H1 (cell line): ENCODE results near the gene CFAP65. TPM values are rescaled to one million over a fixed set of nuclear protein-coding genes. Genes with fewer than 3 reads are reported as not detected.
A peak's percentile ranks its signal among the peaks of the same experiment; 100 is the strongest.

Source experiments
- CTCF ChIA-PET: fragments of 300-600 bp; sonication (Branson Sonifier 250); formaldehyde crosslinking; loops from one replicate; lab custom pipeline; 2021; ENCODE audit not compliant: partially characterized antibody; lab: Charles Lee
- POLR2A ChIA-PET: fragments of 300-600 bp; sonication (Branson Sonifier 250); formaldehyde crosslinking; loops from one replicate; lab custom pipeline; 2021; ENCODE audit warnings: inconsistent platforms; ENCODE audit not compliant: partially characterized antibody; lab: Charles Lee
- DNase-seq, 2 experiments: peaks; one replicate each; pipeline versions ENCODE4 v3.0.0 to v3.0.0-alpha.2; 2010 to 2022; ENCODE audit warnings: low spot score in 2 of 2, low read depth in 1 of 2, mixed read lengths in 1 of 2
- FAIRE-seq: peaks from 2 replicates; lab custom pipeline; 2011; peaks lifted over from hg19 to GRCh38; lab: Jason Lieb, UNC
- H2AFZ ChIP-seq: 2 replicates; pipeline ENCODE4 v1.8.1; 2012; ENCODE audit warnings: low read length, inconsistent platforms
- H2AK5ac ChIP-seq: 2 replicates; pipeline ENCODE4 v1.6.1; 2013; ENCODE audit warnings: low read depth, low read length
- H2BK120ac ChIP-seq: replicated peaks from 2 replicates; pipeline ENCODE3; 2013; ENCODE audit warnings: low read depth, low read length, inconsistent platforms
- H2BK12ac ChIP-seq: 2 replicates; pipeline ENCODE4 v1.6.1; 2013; ENCODE audit warnings: low read depth, low read length
- H2BK15ac ChIP-seq: 2 replicates; pipeline ENCODE4 v1.6.1; 2013; ENCODE audit warnings: low read length
- H2BK20ac ChIP-seq: 2 replicates; pipeline ENCODE4 v1.6.1; 2013; ENCODE audit warnings: low read length
- H2BK5ac ChIP-seq: 2 replicates; pipeline ENCODE4 v1.6.1; 2013; ENCODE audit warnings: low read depth, low read length
- H3K14ac ChIP-seq: 2 replicates; pipeline ENCODE4 v1.6.1; 2013; ENCODE audit warnings: inconsistent platforms; ENCODE audit not compliant: insufficient read length
- H3K18ac ChIP-seq: 2 replicates; pipeline ENCODE4 v1.6.1; 2013; ENCODE audit warnings: low read length; ENCODE audit errors: extremely low read depth
- H3K23ac ChIP-seq: 2 replicates; pipeline ENCODE4 v1.6.1; 2013; ENCODE audit warnings: inconsistent platforms; ENCODE audit not compliant: insufficient read length
- H3K23me2 ChIP-seq: 2 replicates; pipeline ENCODE4 v1.6.1; 2013; ENCODE audit warnings: low read depth, low read length
- H3K27ac ChIP-seq: 2 replicates; pipeline ENCODE4 v1.6.1; 2011; ENCODE audit warnings: low read depth, low read length, inconsistent platforms
- H3K27me3 ChIP-seq, 4 experiments: replicated peaks in 1 of 4; 1 replicate in 1 of 4; 2 replicates in 3 of 4; pipeline versions ENCODE4 v1.6.1 to v1.8.1; 2011 to 2013; ENCODE audit warnings: low read length in 3 of 4, mild to moderate bottlenecking in 3 of 4, inconsistent platforms in 2 of 4, mixed read lengths in 2 of 4, moderate library complexity in 1 of 4; ENCODE audit not compliant: control insufficient read depth in 3 of 4, insufficient read depth in 3 of 4; ENCODE audit errors: extremely low read depth in 1 of 4
- H3K36me3 ChIP-seq, 4 experiments: 2 replicates each; pipeline versions ENCODE4 v1.6.1 to v1.8.1; 2011 to 2013; ENCODE audit warnings: mild to moderate bottlenecking in 4 of 4, low read length in 3 of 4, moderate library complexity in 2 of 4, control low read depth in 1 of 4, inconsistent platforms in 1 of 4; ENCODE audit not compliant: insufficient read depth in 4 of 4, control insufficient read depth in 2 of 4
- H3K4ac ChIP-seq: replicated peaks from 2 replicates; pipeline ENCODE3; 2013; ENCODE audit warnings: low read length, low read depth, mixed read lengths, inconsistent platforms; ENCODE audit not compliant: insufficient read length
- H3K4me1 ChIP-seq, 4 experiments: replicated peaks in 1 of 4; 1 replicate in 1 of 4; 2 replicates in 3 of 4; pipeline versions ENCODE4 v1.6.1 to v1.8.1; 2011 to 2013; ENCODE audit warnings: low read length in 3 of 4, inconsistent platforms in 2 of 4, mixed read lengths in 1 of 4; ENCODE audit not compliant: insufficient read depth in 4 of 4, control insufficient read depth in 3 of 4
- H3K4me2 ChIP-seq, 2 experiments: 2 replicates each; pipeline versions ENCODE4 v1.6.1 to v1.8.1; 2011 to 2013; ENCODE audit warnings: low read depth in 2 of 2, low read length in 2 of 2, control low read depth in 1 of 2, inconsistent platforms in 1 of 2, mild to moderate bottlenecking in 1 of 2; ENCODE audit not compliant: insufficient read depth in 1 of 2
- H3K4me3 ChIP-seq, 4 experiments: fragments of 200-600, 300-600 bp in 1 of 4; sonication (generic), shearing (Covaris generic), sonication (Bioruptor Twin) in 1 of 4; 2 replicates each; pipeline versions ENCODE4 v1.5.1 to v1.8.1; 2011 to 2016; ENCODE audit warnings: low read length in 4 of 4, low read depth in 3 of 4, control low read depth in 2 of 4, inconsistent platforms in 2 of 4, mild to moderate bottlenecking in 2 of 4, mixed read lengths in 1 of 4, moderate library complexity in 1 of 4; ENCODE audit not compliant: insufficient read depth in 2 of 4; ENCODE audit errors: extremely low read depth in 1 of 4
- H3K56ac ChIP-seq: replicated peaks from 2 replicates; pipeline ENCODE3; 2013; ENCODE audit warnings: low read depth, mild to moderate bottlenecking, mixed read lengths, low read length, inconsistent platforms; ENCODE audit not compliant: insufficient read length
- H3K79me1 ChIP-seq: 2 replicates; pipeline ENCODE4 v1.6.1; 2013; ENCODE audit warnings: low read depth, low read length, control low read depth
- H3K79me2 ChIP-seq, 2 experiments: 2 replicates each; pipeline versions ENCODE4 v1.6.1 to v1.8.1; 2012 to 2013; ENCODE audit warnings: low read length in 2 of 2, mild to moderate bottlenecking in 2 of 2, inconsistent platforms in 1 of 2; ENCODE audit not compliant: insufficient read depth in 2 of 2, control insufficient read depth in 1 of 2
- H3K9ac ChIP-seq, 4 experiments: replicated peaks in 1 of 4; 1 replicate in 1 of 4; 2 replicates in 3 of 4; pipeline versions ENCODE4 v1.6.1 to v1.8.1; 2011 to 2013; ENCODE audit warnings: low read depth in 3 of 4, low read length in 3 of 4, control low read depth in 2 of 4, mild to moderate bottlenecking in 2 of 4, moderate library complexity in 2 of 4, inconsistent platforms in 1 of 4; ENCODE audit errors: extremely low read depth in 1 of 4
- H3K9me3 ChIP-seq, 2 experiments: 2 replicates each; pipeline versions ENCODE4 v1.6.1 to v1.8.1; 2012 to 2013; ENCODE audit warnings: mild to moderate bottlenecking in 2 of 2, moderate library complexity in 2 of 2, control low read depth in 1 of 2, inconsistent platforms in 1 of 2, low read depth in 1 of 2, low read length in 1 of 2, mixed read lengths in 1 of 2; ENCODE audit not compliant: insufficient read depth in 2 of 2
- H4K20me1 ChIP-seq, 2 experiments: replicated peaks in 1 of 2; 2 replicates each; pipeline versions ENCODE3 to v1.8.1; 2011 to 2013; ENCODE audit warnings: inconsistent platforms in 2 of 2, low read length in 2 of 2, mild to moderate bottlenecking in 1 of 2; ENCODE audit not compliant: insufficient read depth in 2 of 2, control insufficient read depth in 1 of 2
- H4K5ac ChIP-seq: 2 replicates; pipeline ENCODE4 v1.6.1; 2013; ENCODE audit warnings: low read length, low read depth, mixed read lengths, inconsistent platforms; ENCODE audit not compliant: insufficient read length
- H4K8ac ChIP-seq: 2 replicates; pipeline ENCODE4 v1.8.0; 2013; ENCODE audit warnings: mild to moderate bottlenecking, moderate library complexity, low read length, inconsistent platforms; ENCODE audit not compliant: insufficient read depth; ENCODE audit errors: extremely low read depth
- H4K91ac ChIP-seq: replicated peaks from 2 replicates; pipeline ENCODE3; 2013; ENCODE audit warnings: low read length, mixed read lengths, inconsistent platforms; ENCODE audit not compliant: insufficient read length
- BACH1 ChIP-seq: IDR thresholded peaks from 2 replicates; pipeline ENCODE4 v1.6.1; 2012; ENCODE audit warnings: low read length, improper control_type of control experiment
- CHD2 ChIP-seq: IDR thresholded peaks from 2 replicates; pipeline ENCODE4 v1.6.1; 2012; ENCODE audit warnings: low read length, improper control_type of control experiment
- EGR1 ChIP-seq: IDR thresholded peaks from 2 replicates; pipeline ENCODE4 v1.6.1; 2011; ENCODE audit warnings: low read depth, low read length, borderline replicate concordance
- GABPA ChIP-seq: IDR thresholded peaks from 2 replicates; pipeline ENCODE4 v1.6.1; 2011; ENCODE audit warnings: mild to moderate bottlenecking, low read length, moderate library complexity, borderline replicate concordance; ENCODE audit not compliant: insufficient read depth
- GTF2F1 ChIP-seq: IDR thresholded peaks from 2 replicates; pipeline ENCODE4 v1.6.1; 2012; ENCODE audit warnings: low read depth, low read length, improper control_type of control experiment, borderline replicate concordance
- MAX ChIP-seq: IDR thresholded peaks from 2 replicates; pipeline ENCODE4 v1.6.1; 2012; ENCODE audit warnings: inconsistent platforms
- NRF1 ChIP-seq: IDR thresholded peaks from 2 replicates; pipeline ENCODE4 v1.6.1; 2011; ENCODE audit warnings: mild to moderate bottlenecking, low read depth, low read length, improper control_type of control experiment
- RAD21 ChIP-seq, 2 experiments: IDR thresholded peaks in 1 of 2; conservative IDR thresholded peaks in 1 of 2; 2 replicates each; pipeline ENCODE4 v1.6.1; 2011; ENCODE audit warnings: low read depth in 2 of 2, low read length in 2 of 2, improper control_type of control experiment in 1 of 2, inconsistent platforms in 1 of 2, mild to moderate bottlenecking in 1 of 2, moderate library complexity in 1 of 2
- RFX5 ChIP-seq: IDR thresholded peaks from 2 replicates; pipeline ENCODE4 v1.6.1; 2011; ENCODE audit warnings: low read depth, low read length, improper control_type of control experiment, borderline replicate concordance
- TAF1 ChIP-seq: IDR thresholded peaks from 2 replicates; pipeline ENCODE4 v1.6.1; 2011; ENCODE audit warnings: mild to moderate bottlenecking, low read depth, low read length
- TAF7 ChIP-seq: optimal IDR thresholded peaks from 2 replicates; pipeline ENCODE3; 2011; ENCODE audit warnings: low read depth, mild to moderate bottlenecking, inconsistent platforms, low read length, moderate library complexity, borderline replicate concordance
- TCF12 ChIP-seq: IDR thresholded peaks from 2 replicates; pipeline ENCODE4 v1.6.1; 2011; ENCODE audit warnings: low read depth, mild to moderate bottlenecking, low read length
- USF2 ChIP-seq: IDR thresholded peaks from 2 replicates; pipeline ENCODE4 v1.6.1; 2011; ENCODE audit warnings: low read length, improper control_type of control experiment
- WGBS, 2 experiments: shearing (Covaris generic) in 1 of 2; methylation state at CpG; one replicate each; pipeline versions ENCODE4 v1.1.6 to v1.1.7; 2013 to 2015; ENCODE audit warnings: low lambda C conversion rate in 2 of 2, mixed read lengths in 2 of 2, inconsistent platforms in 1 of 2, low coverage in 1 of 2, missing lambda C conversion rate in 1 of 2; ENCODE audit not compliant: insufficient replicate concordance in 2 of 2, insufficient coverage in 1 of 2, insufficient read length in 1 of 2; ENCODE audit errors: extremely low coverage in 1 of 2, missing lambda C conversion rate in 1 of 2; 5-methylcytosine and 5-hydroxymethylcytosine counted together
- polyA plus RNA-seq, 7 experiments: library from polyadenylated mRNA; depleted of rRNA in 3 of 7; stranded (reverse) in 5 of 7; unstranded in 2 of 7; fragments of >200 nt in 5 of 7; fragments of 200-250 nt in 2 of 7; gene quantifications; 1 replicate in 5 of 7; 2 replicates in 1 of 7; 4 replicates in 1 of 7; pipeline versions ENCODE4 v1.2.1 to v1.2.3, GENCODE V29; 2011 to 2013; ENCODE audit warnings: missing spikeins in 2 of 7, mixed read lengths in 2 of 7
- total RNA-seq: library from RNA; stranded (reverse); fragmentation: NEBNext Ultra II Directional; extraction: Animal tissue kit (Norgen Biotek cat#: 25700); gene quantifications from 2 replicates; pipeline ENCODE4 v1.2.1, GENCODE V29; 2021

CFAP65 gene
- total and polyA plus RNA-seq, 2 of the 8 experiments (the other 6 are each of a cell fraction or from before 2014, with no cell fraction given), result 0.19 to 0.45 TPM

- Histone ChIP-seq H3K56ac (no peak overlapping the region), H2AK5ac (no peak overlapping the region), H4K20me1 (peaks cover 1 to 7% of the 10 kb centered on the region in 2 experiments)
- TF ChIP-seq BACH1, result no peak
- no peak for TF ChIP-seq RFX5
- no peak for TF ChIP-seq TCF12
- no peak for TF ChIP-seq MAX
- TF ChIP-seq RAD21 (IDR thresholded peaks at IDR 0.05 in 1 of 2, conservative IDR thresholded peaks at IDR 0.05 in 1 of 2; ENCODE audit: low read depth in 2 of 2, low read length in 2 of 2), result no peak
- no peak for TF ChIP-seq CHD2
- TF ChIP-seq GTF2F1, result no peak
- TF ChIP-seq TAF7, result no peak
- TF ChIP-seq NRF1, result no peak
- no peak for TF ChIP-seq TAF1
- no peak for TF ChIP-seq GABPA
- no peak for TF ChIP-seq USF2
- no peak for TF ChIP-seq EGR1
Measured at GRCh38 chr2:219003979-219004378, 37.3 kb downstream of the CFAP65 start.

More at GRCh38 chr2:219003979-219004378, 37.3 kb downstream of the CFAP65 start:
- DNase-seq, result no peak
- Histone ChIP-seq H3K4me2 (no peak overlapping the region; a peak in 1 of 4 replicates), H3K9me3 (no peaks in the 10 kb centered on the region), H3K4ac (no peak overlapping the region), H3K18ac (no peak overlapping the region), H4K91ac (no peak overlapping the region), H2BK15ac (0 out of 2 replicates have a peak overlapping the region, but pooled peaks have one; percentile 12), H3K4me1 (peaks cover 0 to 28% (median 21%) of the 10 kb centered on the region in 4 experiments; a peak in 6 of 7 replicates), H2BK5ac (no peak overlapping the region), H3K27me3 (peaks cover 54 to 73% (median 67%) of the 10 kb centered on the region in 4 experiments), H4K5ac (no peak overlapping the region), H3K27ac (no peak overlapping the region), H2BK20ac (no peak overlapping the region), H3K23ac (no peak overlapping the region), H3K4me3 (no peak overlapping the region), H3K23me2 (peaks cover 10% of the 10 kb centered on the region; the same call in 1 of the 2 replicates), H4K8ac (no peak overlapping the region), H3K14ac (no peak overlapping the region), H3K36me3 (0 out of 8 replicates have a peak, but pooled peaks cover 0 to 5% (median 0%) of the 10 kb centered on the region in 4 experiments), H3K79me1 (no peaks in the 10 kb centered on the region), H2BK12ac (no peak overlapping the region), H3K9ac (no peak overlapping the region), H2AFZ (no peak overlapping the region), H2BK120ac (no peak overlapping the region), H3K79me2 (no peaks in the 10 kb centered on the region)
- 77% methylated on average over 3 of the region's 3 CpGs; no CpG with 5 or more reads in 1 of the 2 experiments for WGBS, 2 experiments
- POLR2A ChIA-PET, result no interaction called here
- FAIRE-seq, result no peak
- CTCF ChIA-PET, result interaction anchor here (0.6 to 19.5 kb wide), 18 partner anchors 12 to 308 kb away, joined by 3 to 284 read pairs (median 23); partner anchors contain the start of genes CFAP65, CRYBA2, FEV and IHH
